Activated naive CD4-positive, alpha-beta T cell treated with anti-CD3 and anti-CD28 coated beads for 36 hours (primary cell): ENCODE results near the gene COBLL1. TPM values are rescaled to one million over a fixed set of nuclear protein-coding genes. Genes with fewer than 3 reads are reported as not detected.
A peak's percentile ranks its signal among the peaks of the same experiment; 100 is the strongest.

Experiments
- CTCF ChIA-PET: fragments of 350-600 bp; sonication (Branson Sonifier 250); formaldehyde crosslinking; loops from one replicate; lab custom pipeline; 2021; ENCODE audit warnings: antibody characterized with exemption; lab: Charles Lee
- DNase-seq: peaks from one replicate; pipeline ENCODE4 v3.0.0-alpha.2; 2020
- H3K27ac Mint-ChIP-seq: one replicate; pipeline ENCODE4 v1.8.0; 2021; ENCODE audit warnings: mild to moderate bottlenecking, mixed read lengths
- H3K27me3 Mint-ChIP-seq: one replicate; pipeline ENCODE4 v1.8.0; 2021; ENCODE audit warnings: low read depth, mixed read lengths
- H3K36me3 Mint-ChIP-seq: one replicate; pipeline ENCODE4 v1.8.0; 2021; ENCODE audit warnings: low read depth, mixed read lengths
- H3K4me1 Mint-ChIP-seq: one replicate; pipeline ENCODE4 v1.8.0; 2021; ENCODE audit warnings: low read depth, mixed read lengths
- H3K4me3 Mint-ChIP-seq: one replicate; pipeline ENCODE4 v1.8.0; 2021; ENCODE audit warnings: mild to moderate bottlenecking, moderate library complexity, mixed read lengths
- H3K9me3 Mint-ChIP-seq: one replicate; pipeline ENCODE4 v1.8.0; 2021; ENCODE audit warnings: mixed read lengths
- intact Hi-C: fragments of 100-400 bp; cut with micrococcal nuclease; formaldehyde crosslinking; loops from one replicate; pipeline ENCODE4 v1.15.1; 2023
- total RNA-seq, 2 experiments: library from RNA; stranded (reverse); gene quantifications; one replicate each; pipeline ENCODE4 v1.2.3, GENCODE V29; 2021

COBLL1 gene
- total RNA-seq, 2 experiments from 2014 or later, result not detected

DNA sequence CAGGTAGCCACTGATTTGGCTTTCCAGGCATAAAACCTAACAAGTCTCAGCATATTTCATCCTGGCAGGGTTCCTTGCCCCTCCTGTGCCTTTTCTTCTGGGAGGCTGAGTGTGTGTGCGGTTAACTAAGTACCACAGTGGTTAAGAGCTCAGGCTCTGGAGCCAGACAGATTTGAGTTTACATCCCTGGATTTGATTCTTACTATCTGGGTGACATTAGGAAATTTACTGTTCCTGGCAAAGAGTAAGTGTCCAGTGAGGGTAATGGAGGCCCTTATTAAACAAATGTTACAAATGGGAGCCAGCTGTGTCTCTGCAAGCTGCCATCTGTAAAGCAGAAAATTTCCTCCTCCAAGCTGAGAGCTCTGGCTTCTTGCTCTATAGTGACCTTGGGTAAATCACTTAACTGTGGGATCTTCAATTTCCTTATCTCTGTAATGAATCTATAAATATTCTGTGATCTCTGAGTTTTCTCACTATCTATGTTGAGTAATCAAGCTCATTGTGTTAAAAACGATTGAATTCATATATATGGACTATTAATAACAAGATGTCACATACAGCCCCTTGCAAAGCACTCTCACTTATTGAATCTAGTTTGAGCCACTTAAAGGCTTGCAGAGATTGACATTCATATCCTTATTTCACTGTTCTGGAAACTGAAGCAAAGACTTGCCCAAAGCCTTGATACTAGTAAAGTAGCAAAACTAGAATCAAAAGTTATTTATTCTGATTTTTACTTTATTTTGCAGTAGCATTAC, 6.5 kb upstream of the COBLL1 start:
- no peak for DNase-seq
- H3K9me3 Mint-ChIP-seq, result no peaks in the 10 kb centered on the region
- H3K4me1 Mint-ChIP-seq, result no peaks in the 10 kb centered on the region
- no peak overlapping the region for H3K4me3 Mint-ChIP-seq
- H3K27me3 Mint-ChIP-seq, result peaks cover 8% of the 10 kb centered on the region
- no peaks in the 10 kb centered on the region for H3K36me3 Mint-ChIP-seq
- no peak overlapping the region for H3K27ac Mint-ChIP-seq
- intact Hi-C loops, result no loop called here
- CTCF ChIA-PET, result interaction anchor here (0.6 to 1.2 kb wide), 2 partner anchors 9 to 17 kb away, joined by 3 to 6 read pairs; no protein-coding TSS in a partner anchor

- Mint-ChIP-seq H3K36me3 (no peaks in the 10 kb centered on the region), H3K9me3 (no peaks in the 10 kb centered on the region), H3K4me3 (no peak overlapping the region), H3K27ac (no peak overlapping the region), H3K27me3 (peaks cover 8% of the 10 kb centered on the region), H3K4me1 (no peaks in the 10 kb centered on the region)
- intact Hi-C loops, result no loop called here
- DNase-seq, result no peak
- CTCF ChIA-PET, result interaction anchor here (1.2 kb wide), 1 partner anchor 10 kb away, joined by 6 read pairs; no protein-coding TSS in a partner anchor
These were observed 5.7 kb upstream of the COBLL1 start for GRCh38 chr2:164847291-164847690.

- H3K36me3 Mint-ChIP-seq, result no peaks in the 10 kb centered on the region
- DNase-seq, result no peak
- peaks cover 8% of the 10 kb centered on the region for H3K27me3 Mint-ChIP-seq
- CTCF ChIA-PET, result no interaction called here
- intact Hi-C loops, result no loop called here
- no peak overlapping the region for H3K27ac Mint-ChIP-seq
- H3K4me1 Mint-ChIP-seq, result no peaks in the 10 kb centered on the region
- H3K4me3 Mint-ChIP-seq, result no peak overlapping the region
- H3K9me3 Mint-ChIP-seq, result no peaks in the 10 kb centered on the region
These were observed 4.7 kb upstream of the COBLL1 start for GRCh38 chr2:164846276-164846675.

- intact Hi-C loops, result loop anchor here (5.0 kb wide), 3 partner anchors 69 to 106 kb away; no protein-coding TSS in a partner anchor
- Mint-ChIP-seq H3K4me1 (peaks cover 5% of the 10 kb centered on the region), H3K27ac (no peak overlapping the region), H3K36me3 (no peaks in the 10 kb centered on the region), H3K27me3 (peaks cover 26% of the 10 kb centered on the region), H3K9me3 (no peaks in the 10 kb centered on the region), H3K4me3 (no peak overlapping the region)
- DNase-seq, result no peak
- CTCF ChIA-PET, result no interaction called here
These were observed 1.8 kb upstream of the COBLL1 start for GRCh38 chr2:164843346-164843911.

DNA sequence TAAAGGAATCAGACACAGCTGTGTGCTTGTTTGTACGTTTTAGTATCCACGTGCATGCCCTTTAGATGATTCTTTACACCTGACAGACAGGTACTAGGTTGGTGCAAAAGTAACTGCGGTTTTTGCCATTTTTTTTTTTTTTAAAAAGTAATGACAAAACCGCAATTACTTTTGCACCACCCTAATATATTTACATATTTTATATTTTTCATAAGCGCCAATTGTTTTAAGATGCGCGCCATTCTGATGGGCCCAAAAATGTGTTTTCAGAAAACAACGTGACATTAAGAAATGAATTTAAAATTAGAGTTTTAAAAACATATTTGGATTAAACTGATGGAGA, 972 bp upstream of the COBLL1 start:
- no peak overlapping the region for H3K4me3 Mint-ChIP-seq
- peaks cover 5% of the 10 kb centered on the region for H3K4me1 Mint-ChIP-seq
- peaks cover 31% of the 10 kb centered on the region for H3K27me3 Mint-ChIP-seq
- DNase-seq, result no peak
- no peaks in the 10 kb centered on the region for H3K36me3 Mint-ChIP-seq
- no peaks in the 10 kb centered on the region for H3K9me3 Mint-ChIP-seq
- CTCF ChIA-PET, result interaction anchor here (0.6 to 1.1 kb wide), 4 partner anchors 14 to 173 kb away, joined by 3 to 4 read pairs (median 4); no protein-coding TSS in a partner anchor
- H3K27ac Mint-ChIP-seq, result no peak overlapping the region
- intact Hi-C loops, result loop anchor here (5.0 kb wide), 3 partner anchors 70 to 105 kb away; no protein-coding TSS in a partner anchor

DNA sequence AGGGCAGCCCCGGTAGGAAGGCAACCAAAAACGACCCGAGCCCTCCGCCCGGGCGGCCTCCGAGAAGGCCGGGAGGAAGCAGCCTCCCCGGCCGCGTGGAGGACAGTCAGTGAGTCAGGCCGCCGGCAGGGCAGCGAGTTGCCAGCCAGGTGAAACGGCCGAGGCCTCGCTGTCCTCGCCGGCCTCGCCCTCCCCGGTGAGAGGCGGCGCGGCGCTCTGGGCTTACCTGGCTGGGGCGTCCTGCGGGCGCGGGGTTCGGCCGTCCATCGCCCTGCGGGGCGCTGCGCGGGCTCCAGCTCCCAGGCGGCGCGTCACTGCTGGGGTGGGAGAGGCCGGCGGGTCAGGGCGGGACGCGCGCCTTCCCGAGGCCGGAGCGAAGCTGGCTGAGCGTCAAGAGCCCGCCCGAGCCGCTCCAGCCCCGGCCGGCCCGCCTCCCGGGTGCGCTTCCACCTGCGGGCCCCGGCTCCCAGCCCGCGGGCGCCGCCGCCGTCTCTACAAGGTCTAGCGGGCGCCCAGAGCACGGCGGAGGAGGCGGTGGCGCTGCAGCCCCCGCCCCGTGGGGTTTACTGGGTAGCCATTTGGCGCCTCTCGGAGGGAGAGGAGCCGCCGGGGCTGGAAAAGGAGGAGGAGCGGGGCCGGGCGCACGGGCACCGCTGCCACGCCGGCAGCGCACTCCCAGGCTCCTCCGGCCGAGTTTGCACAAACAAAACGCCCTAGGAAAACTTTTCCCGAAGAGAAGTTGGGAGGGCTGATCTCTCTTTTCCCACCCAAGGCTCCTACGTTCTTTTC, 499 bp downstream of the COBLL1 start:
- peak; percentile 48 for DNase-seq
- CTCF ChIA-PET, result interaction anchor here (0.6 to 1.4 kb wide), 6 partner anchors 14 to 964 kb away, joined by 3 to 6 read pairs (median 3); no protein-coding TSS in a partner anchor
- Mint-ChIP-seq H3K27me3 (peaks cover 35% of the 10 kb centered on the region), H3K27ac (no peak overlapping the region), H3K9me3 (no peaks in the 10 kb centered on the region), H3K4me1 (peaks cover 5% of the 10 kb centered on the region), H3K4me3 (peak overlapping the region; percentile 68), H3K36me3 (no peaks in the 10 kb centered on the region)
- intact Hi-C loops, result loop anchor here (5.0 kb wide), 3 partner anchors 71 to 104 kb away; no protein-coding TSS in a partner anchor

DNA sequence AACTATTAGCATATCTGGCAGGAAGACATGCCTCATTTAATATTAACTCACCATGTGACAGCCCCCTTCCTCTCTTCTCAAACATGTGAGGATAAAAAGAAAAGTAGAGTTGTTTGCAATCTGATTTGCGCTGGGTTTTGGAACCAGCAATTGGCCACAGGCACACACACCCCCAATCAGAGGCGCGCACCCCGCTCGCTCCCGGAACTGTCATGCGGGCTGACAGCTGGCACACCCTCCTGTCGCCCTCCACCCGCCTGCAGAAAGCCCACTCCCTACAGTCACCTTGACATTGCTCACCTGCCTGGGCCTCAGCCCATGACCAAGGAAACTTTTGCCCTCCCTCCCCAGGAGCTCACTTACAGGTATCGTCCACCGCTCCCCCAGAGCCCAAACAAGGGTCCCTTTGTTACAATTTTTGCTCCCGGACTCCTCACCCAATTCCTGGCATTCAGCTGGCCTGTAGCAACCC, 1.1 kb downstream of the COBLL1 start:
- CTCF ChIA-PET, result interaction anchor here (1.3 kb wide), 1 partner anchor 102 kb away, joined by 4 read pairs; no protein-coding TSS in a partner anchor
- Mint-ChIP-seq H3K9me3 (no peaks in the 10 kb centered on the region), H3K27ac (no peak overlapping the region), H3K36me3 (no peaks in the 10 kb centered on the region), H3K27me3 (peaks cover 35% of the 10 kb centered on the region), H3K4me1 (peaks cover 5% of the 10 kb centered on the region), H3K4me3 (peak overlapping the region; percentile 59)
- DNase-seq, result peak; percentile 7
- intact Hi-C loops, result loop anchor here (5.0 kb wide), 3 partner anchors 72 to 103 kb away; no protein-coding TSS in a partner anchor

DNA sequence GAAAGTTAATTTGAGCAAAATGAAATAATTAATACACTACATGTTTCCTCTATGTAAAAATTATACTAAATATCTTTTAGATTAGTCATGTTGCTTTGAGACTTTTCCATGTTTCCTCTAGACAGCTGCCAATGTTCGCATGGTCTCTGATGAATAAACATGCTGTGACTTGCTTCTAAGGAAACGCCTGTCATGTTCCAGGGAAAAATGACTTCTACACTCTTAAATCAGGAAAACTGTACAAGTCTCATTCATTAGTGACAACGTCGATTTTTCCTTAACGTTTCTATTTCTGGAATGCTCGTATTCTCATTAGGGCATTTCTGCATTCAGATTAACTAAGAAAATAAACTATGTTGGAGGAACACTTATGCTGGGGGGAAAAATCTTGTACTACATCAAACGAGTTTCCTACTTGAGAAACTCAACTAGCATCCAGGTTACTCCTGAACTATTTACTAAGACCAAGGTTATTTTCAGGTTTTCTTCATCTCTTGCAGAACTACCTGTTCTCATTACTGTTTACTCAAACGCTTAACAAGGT, 1.6 kb downstream of the COBLL1 start:
- CTCF ChIA-PET, result no interaction called here
- Mint-ChIP-seq H3K4me1 (peaks cover 5% of the 10 kb centered on the region), H3K27me3 (peaks cover 35% of the 10 kb centered on the region), H3K27ac (no peak overlapping the region), H3K36me3 (no peaks in the 10 kb centered on the region), H3K9me3 (no peaks in the 10 kb centered on the region), H3K4me3 (peak overlapping the region; percentile 59)
- DNase-seq, result no peak
- intact Hi-C loops, result loop anchor here (5.0 kb wide), 3 partner anchors 72 to 103 kb away; no protein-coding TSS in a partner anchor

GRCh38 chr2:164837807-164838206, 3.8 kb downstream of the COBLL1 start:
- CTCF ChIA-PET, result no interaction called here
- no peaks in the 10 kb centered on the region for H3K9me3 Mint-ChIP-seq
- H3K4me3 Mint-ChIP-seq, result no peak overlapping the region
- no peaks in the 10 kb centered on the region for H3K36me3 Mint-ChIP-seq
- H3K27ac Mint-ChIP-seq, result no peak overlapping the region
- intact Hi-C loops, result no loop called here
- peaks cover 33% of the 10 kb centered on the region for H3K27me3 Mint-ChIP-seq
- peaks cover 5% of the 10 kb centered on the region for H3K4me1 Mint-ChIP-seq
- DNase-seq, result no peak

DNA sequence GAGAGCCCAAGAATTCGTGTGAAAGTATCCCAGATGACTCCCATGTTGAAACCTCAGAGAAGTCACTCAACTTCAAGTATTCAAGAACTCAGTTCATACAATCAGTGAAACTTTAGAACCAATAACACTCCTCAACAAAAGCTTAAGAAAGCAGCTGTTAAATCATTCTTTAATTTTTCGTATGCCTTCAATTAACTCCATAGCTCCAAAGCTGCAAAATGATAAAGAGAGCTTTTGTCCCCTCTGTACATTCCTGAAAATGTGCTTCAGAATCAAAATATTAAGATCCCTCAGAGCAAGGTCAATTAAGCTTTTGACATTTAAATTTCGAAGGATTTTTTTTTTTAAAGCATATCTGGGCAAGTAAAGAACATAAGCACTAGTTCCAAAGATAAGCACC, 4.7 kb downstream of the COBLL1 start:
- Mint-ChIP-seq H3K9me3 (no peaks in the 10 kb centered on the region), H3K27me3 (peaks cover 33% of the 10 kb centered on the region), H3K27ac (no peak overlapping the region), H3K4me1 (peaks cover 5% of the 10 kb centered on the region), H3K4me3 (no peak overlapping the region), H3K36me3 (no peaks in the 10 kb centered on the region)
- intact Hi-C loops, result no loop called here
- CTCF ChIA-PET, result no interaction called here
- no peak for DNase-seq

- no peak for DNase-seq
- H3K36me3 Mint-ChIP-seq, result no peaks in the 10 kb centered on the region
- peaks cover under 1% of the 10 kb centered on the region for H3K4me1 Mint-ChIP-seq
- no peaks in the 10 kb centered on the region for H3K9me3 Mint-ChIP-seq
- CTCF ChIA-PET, result no interaction called here
- peaks cover 27% of the 10 kb centered on the region for H3K27me3 Mint-ChIP-seq
- H3K27ac Mint-ChIP-seq, result no peak overlapping the region
- H3K4me3 Mint-ChIP-seq, result no peak overlapping the region
- intact Hi-C loops, result no loop called here
These were observed 6.3 kb downstream of the COBLL1 start for GRCh38 chr2:164835302-164835701.

GRCh38 chr2:164831887-164832286, 9.7 kb downstream of the COBLL1 start:
- H3K27ac Mint-ChIP-seq, result no peak overlapping the region
- H3K4me3 Mint-ChIP-seq, result no peak overlapping the region
- DNase-seq, result no peak
- CTCF ChIA-PET, result no interaction called here
- H3K27me3 Mint-ChIP-seq, result peaks cover 7% of the 10 kb centered on the region
- no peaks in the 10 kb centered on the region for H3K9me3 Mint-ChIP-seq
- intact Hi-C loops, result no loop called here
- H3K36me3 Mint-ChIP-seq, result no peaks in the 10 kb centered on the region
- no peaks in the 10 kb centered on the region for H3K4me1 Mint-ChIP-seq
